CD4-positive, alpha-beta T cell treated with Interleukin-10 for 1 hour (primary cell): Measurements from ENCODE around the gene TWSG1.
"Not testable (repeated sequence)": the region's sequence is repeated elsewhere in the genome, so short reads cannot be mapped to it uniquely, and the experiment has no call there.

Experiments used
- DNase-seq: peaks from one replicate; pipeline ENCODE4 v3.0.0-alpha.2; 2020

The TWSG1 gene

GRCh38 chr18:9336827-9337226 lies 2.3 kb downstream of the TWSG1 start:
- DNase-seq: no peak

GRCh38 chr18:9337873-9338272 lies 3.3 kb downstream of the TWSG1 start:
- no peak for DNase-seq

GRCh38 chr18:9340472-9340871 lies 5.9 kb downstream of the TWSG1 start:
- DNase-seq: no peak

- DNase-seq: no peak
These were observed 9.0 kb downstream of the TWSG1 start for GRCh38 chr18:9343577-9343976.

GRCh38 chr18:9346775-9347174 lies 12.2 kb downstream of the TWSG1 start:
- no peak for DNase-seq

GRCh38 chr18:9348079-9348671 lies 13.6 kb downstream of the TWSG1 start:
- no peak for DNase-seq

GRCh38 chr18:9348766-9349165 lies 14.2 kb downstream of the TWSG1 start:
- DNase-seq: no peak

- no peak for DNase-seq
These were observed 19.0 kb downstream of the TWSG1 start for GRCh38 chr18:9353596-9353995.

- DNase-seq: no peak
These were observed 19.7 kb downstream of the TWSG1 start for GRCh38 chr18:9354256-9354655.

- no peak for DNase-seq
These were observed 22.4 kb downstream of the TWSG1 start for GRCh38 chr18:9356976-9357375.

GRCh38 chr18:9359796-9360195 lies 25.2 kb downstream of the TWSG1 start:
- no peak for DNase-seq

GRCh38 chr18:9361191-9361590 lies 26.6 kb downstream of the TWSG1 start:
- DNase-seq: no peak

GRCh38 chr18:9362869-9363268 lies 28.3 kb downstream of the TWSG1 start:
- DNase-seq: no peak

GRCh38 chr18:9364242-9364641 lies 29.7 kb downstream of the TWSG1 start:
- DNase-seq: no peak

GRCh38 chr18:9365406-9365805 lies 30.8 kb downstream of the TWSG1 start:
- DNase-seq: no peak

- DNase-seq: no peak
These were observed 31.6 kb downstream of the TWSG1 start for GRCh38 chr18:9366126-9366714.

GRCh38 chr18:9373254-9373653 lies 38.7 kb downstream of the TWSG1 start:
- not testable (repeated sequence) for DNase-seq

- DNase-seq: no peak
These were observed 44.5 kb downstream of the TWSG1 start for GRCh38 chr18:9379118-9379517.

GRCh38 chr18:9380101-9380500 lies 45.5 kb downstream of the TWSG1 start:
- no peak for DNase-seq

GRCh38 chr18:9380621-9381395 lies 46.2 kb downstream of the TWSG1 start:
- no peak for DNase-seq

GRCh38 chr18:9386879-9387278 lies 52.3 kb downstream of the TWSG1 start:
- no peak for DNase-seq

- DNase-seq: no peak
These were observed 53.3 kb downstream of the TWSG1 start for GRCh38 chr18:9387891-9388290.

- no peak for DNase-seq
These were observed 55.1 kb downstream of the TWSG1 start for GRCh38 chr18:9389706-9390105.

GRCh38 chr18:9392726-9393125 lies 58.2 kb downstream of the TWSG1 start:
- no peak for DNase-seq
